ENCODE data around the gene COX6B2. TPM values are rescaled to one million over a fixed set of nuclear protein-coding genes. Genes with fewer than 3 reads are reported as not detected.
A peak's percentile ranks its signal among the peaks of the same experiment; 100 is the strongest.

The COX6B2 gene
- total and polyA plus RNA-seq, 2 donors (not counting 3 experiments of a cell fraction or from before 2014, with no cell fraction given) = not detected

GRCh38 chr19:55384131-55384919 is 29.8 kb upstream of the COX6B2 start, which contains the start of gene TMEM238:
TSS of gene TMEM238 (minus strand) at chr19:55384292. CDS start at chr19:55384259, 33 bp downstream.
- H3K79me2 ChIP-seq (ENCODE audit: control insufficient read depth, insufficient read depth, low read length) = peaks cover 36% of the 10 kb centered on the region
- H3K4me3 ChIP-seq (replicated peaks in 1 of 3; ENCODE audit: insufficient read depth in 1 of 3, low read depth in 1 of 3, low read length in 3 of 3) = peak within 1 kb of the TSS in 2 of 3 experiments; percentile 39 to 58
- no peak for TF ChIP-seq POLR2AphosphoS5 (IDR thresholded peaks at IDR 0.05; ENCODE audit: insufficient read depth, low read depth, low read length)
- no peak for TF ChIP-seq GATA2 (IDR thresholded peaks at IDR 0.05; ENCODE audit: insufficient read depth, insufficient read length, low read depth, low read length)
- TF ChIP-seq CTCF (IDR thresholded peaks at IDR 0.05; ENCODE audit: extremely low read depth in 1 of 2, insufficient read depth in 1 of 2, low read depth in 1 of 2, low read length in 2 of 2) = no peak
- no peak for TF ChIP-seq FOS (IDR thresholded peaks at IDR 0.05; ENCODE audit: borderline replicate concordance, insufficient read depth, low read length)
- no peak for TF ChIP-seq MYC (IDR thresholded peaks at IDR 0.05; ENCODE audit: low read depth, low read length)
- TF ChIP-seq MAX (IDR thresholded peaks at IDR 0.05; ENCODE audit: insufficient read depth, insufficient read length) = no peak
- TF ChIP-seq EZH2 (IDR thresholded peaks at IDR 0.05; ENCODE audit: borderline replicate concordance, low read depth, low read length, severe bottlenecking) = no peak
- TF ChIP-seq POLR2A (IDR thresholded peaks at IDR 0.05; ENCODE audit: low read depth, low read length) = no peak
- no peak for TF ChIP-seq JUN (IDR thresholded peaks at IDR 0.05; ENCODE audit: borderline replicate concordance, insufficient read depth, insufficient read length, low read depth)
- H3K9ac ChIP-seq (replicated peaks; ENCODE audit: extremely low read depth, insufficient read depth, low read length) = peak within 1 kb of the TSS; percentile 67
- peaks cover 11 to 20% of the 10 kb centered on the region in 2 experiments for H3K36me3 ChIP-seq (ENCODE audit: control insufficient read depth in 2 of 2, extremely low read depth in 1 of 2, insufficient read depth in 2 of 2, low read length in 2 of 2)
- peak within 1 kb of the TSS; percentile 73 for H2AFZ ChIP-seq (ENCODE audit: low read depth, low read length)
- DNase-seq (ENCODE audit: low read depth, low spot score) = no peak
- H3K4me2 ChIP-seq (ENCODE audit: insufficient read depth, low read length) = peak within 1 kb of the TSS; percentile 86
- no peaks in the 10 kb centered on the region for H3K9me3 ChIP-seq (replicated peaks; ENCODE audit: control insufficient read depth, insufficient read depth, low read length)
- no peaks in the 10 kb centered on the region for H3K9me1 ChIP-seq (replicated peaks; ENCODE audit: control insufficient read depth, extremely low read depth, insufficient read depth, low read length)
- no TSS peak for BruUV-seq (replicated peaks)
- dilution Hi-C loops (cut with MboI; ENCODE audit: extremely low pct_ligation_motif_present, low sequenced_read_pairs) = no loop called here
- ChIA-PET CTCF (interaction anchor here (0.6 to 2.9 kb wide), 25 partner anchors 9 to 296 kb away, joined by 3 to 51 read pairs (median 5); partner anchors contain the start of genes HSPBP1, KMT5C and PPP6R1), POLR2A (interaction anchor here (2.4 kb wide), 2 partner anchors 23 to 45 kb away, joined by 9 to 11 read pairs; partner anchors contain the start of genes KMT5C and UBE2S)
- peak within 1 kb of the TSS; percentile 75 for H3K27ac ChIP-seq (ENCODE audit: insufficient read depth, low read depth, low read length)
- H3K4me1 ChIP-seq (ENCODE audit: control insufficient read depth, extremely low read depth, insufficient read depth, low read length) = peaks cover 31% of the 10 kb centered on the region
- intact Hi-C loops (cut with micrococcal nuclease) = loop anchor here (2.0 to 10.0 kb wide), 3 partner anchors 76 to 240 kb away; partner anchors contain the start of genes ISOC2, TNNT1, ZNF524 and ZNF865
- no peaks in the 10 kb centered on the region for H3K27me3 ChIP-seq (ENCODE audit: control insufficient read depth in 2 of 2, insufficient read depth in 2 of 2, low read length in 2 of 2)
- no peak for FAIRE-seq
- H4K20me1 ChIP-seq (replicated peaks; ENCODE audit: control insufficient read depth, extremely low read depth, insufficient read depth, low read length) = peaks cover 4% of the 10 kb centered on the region
